ENCODE results near the gene SH2B3.

GRCh38 chr12:111436266-111436665, 30.5 kb downstream of the SH2B3 start:
- TF ChIP-seq RAD21 (conservative IDR thresholded peaks at IDR 0.05) (no peak), CTCF (IDR thresholded peaks at IDR 0.05; ENCODE audit: poor library complexity, severe bottlenecking) (no peak), SMC3 (conservative IDR thresholded peaks at IDR 0.05; ENCODE audit: poor library complexity) (no peak), POLR2AphosphoS5 (IDR thresholded peaks at IDR 0.05) (no peak), MXI1 (conservative IDR thresholded peaks at IDR 0.05; ENCODE audit: poor library complexity, severe bottlenecking) (no peak)

All from neural cell (in vitro differentiated cells).